HG02588 (cell line): Measurements from ENCODE around the gene MAZ.
"Not testable (repeated sequence)": the region's sequence is repeated elsewhere in the genome, so short reads cannot be mapped to it uniquely, and the experiment has no call there.

ENCODE experiments used
- ATAC-seq: cut with Tn5 transposase; IDR thresholded peaks from one replicate; pipeline ENCODE4 v1.9.1; 2021; ENCODE audit warnings: mild to moderate bottlenecking, moderate library complexity; ENCODE audit not compliant: unreplicated experiment

The MAZ gene

GRCh38 chr16:29784157-29784556, 22.2 kb upstream of the MAZ start:
- no peak for ATAC-seq

GRCh38 chr16:29784901-29785500, 21.3 kb upstream of the MAZ start:
- no peak for ATAC-seq

- ATAC-seq = not testable (repeated sequence)
Measured at GRCh38 chr16:29787155-29787554, 19.2 kb upstream of the MAZ start.

DNA sequence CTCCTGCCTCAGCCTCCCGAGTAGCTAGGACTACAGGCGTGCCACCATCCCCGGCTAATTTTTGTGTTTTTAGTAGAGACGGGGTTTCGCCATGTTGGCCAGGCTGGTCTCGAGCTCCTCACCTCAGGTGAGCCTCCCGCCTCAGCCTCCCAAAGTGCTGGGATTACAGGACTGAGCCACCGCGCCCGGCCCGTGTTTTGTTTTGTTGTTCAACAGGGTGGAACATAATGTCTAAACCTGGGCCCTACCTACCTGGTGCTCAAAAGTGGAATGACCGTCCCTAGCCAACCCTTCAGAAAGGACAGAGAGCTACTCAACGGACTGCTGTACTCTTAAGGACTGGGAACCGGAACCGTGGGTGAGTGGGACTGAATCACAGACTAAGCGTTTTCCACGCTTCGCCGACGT, 16.6 kb upstream of the MAZ start:
- ATAC-seq = no peak

DNA sequence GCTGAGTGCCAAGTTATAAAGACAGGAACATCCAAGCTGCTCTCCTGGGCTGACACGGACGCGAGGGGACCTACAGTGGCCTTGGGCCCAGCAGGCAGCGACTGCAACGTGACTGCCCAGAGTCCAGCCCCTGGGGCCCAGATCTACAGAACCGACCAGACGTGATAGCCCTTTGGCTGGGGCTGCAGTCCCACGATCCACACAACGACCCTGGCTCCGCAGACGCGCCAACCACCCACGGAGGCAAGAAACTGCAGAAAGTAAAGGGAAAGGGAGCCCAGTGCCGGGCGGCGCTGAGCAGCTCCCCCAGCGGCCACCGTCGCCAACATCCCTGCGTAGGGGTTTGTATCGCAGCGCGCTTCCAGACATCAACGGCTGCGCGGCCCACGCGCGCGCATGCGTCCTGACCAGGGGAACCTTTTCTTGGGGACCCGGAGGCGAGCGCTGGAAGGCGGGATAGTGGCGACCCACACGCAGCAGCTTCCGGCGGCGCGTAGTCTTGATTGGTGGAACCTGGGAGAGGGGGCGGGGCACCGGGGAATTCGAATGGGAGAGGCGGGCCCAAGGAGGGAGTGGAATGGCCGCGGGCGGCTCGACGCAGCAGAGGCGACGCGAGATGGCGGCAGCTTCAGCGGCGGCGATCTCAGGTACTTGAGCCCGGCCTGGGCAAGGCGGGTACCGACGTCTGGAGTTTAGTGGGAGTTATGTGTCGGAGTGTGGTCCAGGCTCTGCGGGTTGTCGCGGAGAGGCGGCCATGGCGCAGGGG, 16.0 kb upstream of the MAZ start, which contains the start of gene KIF22:
KIF22 (plus strand) TSS at position 569 of the 766 bp plus-strand sequence; CDS start at position 578, 9 bp downstream.
- ATAC-seq = peak; percentile 92

GRCh38 chr16:29790949-29791844, 15.1 kb upstream of the MAZ start:
- ATAC-seq = peak; percentile 6

DNA sequence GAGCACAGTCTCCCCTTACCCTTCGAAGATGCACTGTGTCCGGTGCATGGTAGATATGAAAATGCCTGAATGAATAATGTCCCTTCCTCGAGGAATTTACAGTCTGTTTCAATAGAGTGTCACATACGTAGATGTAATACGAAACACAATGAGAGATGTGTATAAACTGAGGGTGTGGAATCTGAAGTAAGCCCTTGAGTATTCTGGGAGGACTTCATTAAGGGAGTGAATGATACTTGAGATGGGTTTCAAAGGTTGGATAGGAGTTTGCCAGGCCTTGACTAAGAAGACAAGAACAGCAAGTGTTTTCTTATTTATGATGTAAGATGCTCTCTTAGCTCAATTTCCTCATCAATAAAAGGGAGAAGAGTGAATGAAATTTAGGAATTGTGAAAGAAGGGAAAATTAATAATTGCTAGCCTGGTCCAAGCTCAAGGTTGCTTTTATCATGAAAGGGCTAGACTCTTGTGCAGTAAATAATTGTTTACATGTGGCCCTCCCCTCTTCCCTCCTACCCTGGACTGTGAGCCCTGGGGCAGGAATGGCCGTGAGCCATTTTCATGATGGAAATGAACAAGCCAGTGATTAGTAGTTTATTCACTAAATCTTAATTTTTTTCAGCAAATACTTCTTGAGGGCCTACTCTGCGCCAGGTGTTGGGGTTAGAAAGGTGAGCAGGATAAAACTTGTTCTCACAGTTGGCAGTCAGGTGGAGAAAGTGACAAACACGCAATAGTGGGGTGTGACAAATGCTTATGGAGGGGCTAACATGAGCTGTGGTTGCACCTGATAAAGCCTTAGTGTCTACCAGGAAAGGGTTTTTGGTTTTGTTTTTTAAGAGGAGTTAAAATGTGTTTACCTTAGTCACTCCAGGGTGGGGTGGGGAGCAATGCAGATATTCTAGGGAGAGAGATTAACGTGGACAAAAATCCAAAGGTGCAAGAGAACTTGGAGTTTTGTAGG, 14.2 kb upstream of the MAZ start:
- no peak for ATAC-seq

- ATAC-seq = not testable (repeated sequence)
Measured at GRCh38 chr16:29793153-29793552, 13.2 kb upstream of the MAZ start.

- ATAC-seq = no peak
Measured at GRCh38 chr16:29794231-29794710, 12.1 kb upstream of the MAZ start.

DNA sequence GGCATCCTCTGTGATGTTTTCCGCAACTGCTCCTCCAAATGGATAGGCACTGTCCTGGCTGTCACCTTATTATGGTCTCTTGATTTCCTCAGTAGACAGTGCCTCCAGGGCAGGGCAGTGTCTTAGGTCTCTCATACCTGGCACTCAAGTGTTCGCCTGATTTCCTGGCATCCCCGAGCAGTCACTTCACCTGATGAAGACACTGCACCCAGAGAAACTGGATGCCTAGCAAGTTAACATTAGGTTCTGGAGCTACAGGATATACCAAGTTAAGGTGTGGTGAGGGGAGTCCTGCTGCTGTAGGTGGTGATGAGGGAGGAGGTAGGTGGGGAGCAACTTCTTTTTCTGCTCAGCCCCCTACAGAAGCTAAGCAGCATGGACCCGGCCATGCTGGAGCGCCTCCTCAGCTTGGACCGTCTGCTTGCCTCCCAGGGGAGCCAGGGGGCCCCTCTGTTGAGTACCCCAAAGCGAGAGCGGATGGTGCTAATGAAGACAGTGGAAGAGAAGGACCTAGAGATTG, 3.9 kb upstream of the MAZ start:
- ATAC-seq = no peak

GRCh38 chr16:29804020-29804419, 2.3 kb upstream of the MAZ start:
- ATAC-seq = no peak

DNA sequence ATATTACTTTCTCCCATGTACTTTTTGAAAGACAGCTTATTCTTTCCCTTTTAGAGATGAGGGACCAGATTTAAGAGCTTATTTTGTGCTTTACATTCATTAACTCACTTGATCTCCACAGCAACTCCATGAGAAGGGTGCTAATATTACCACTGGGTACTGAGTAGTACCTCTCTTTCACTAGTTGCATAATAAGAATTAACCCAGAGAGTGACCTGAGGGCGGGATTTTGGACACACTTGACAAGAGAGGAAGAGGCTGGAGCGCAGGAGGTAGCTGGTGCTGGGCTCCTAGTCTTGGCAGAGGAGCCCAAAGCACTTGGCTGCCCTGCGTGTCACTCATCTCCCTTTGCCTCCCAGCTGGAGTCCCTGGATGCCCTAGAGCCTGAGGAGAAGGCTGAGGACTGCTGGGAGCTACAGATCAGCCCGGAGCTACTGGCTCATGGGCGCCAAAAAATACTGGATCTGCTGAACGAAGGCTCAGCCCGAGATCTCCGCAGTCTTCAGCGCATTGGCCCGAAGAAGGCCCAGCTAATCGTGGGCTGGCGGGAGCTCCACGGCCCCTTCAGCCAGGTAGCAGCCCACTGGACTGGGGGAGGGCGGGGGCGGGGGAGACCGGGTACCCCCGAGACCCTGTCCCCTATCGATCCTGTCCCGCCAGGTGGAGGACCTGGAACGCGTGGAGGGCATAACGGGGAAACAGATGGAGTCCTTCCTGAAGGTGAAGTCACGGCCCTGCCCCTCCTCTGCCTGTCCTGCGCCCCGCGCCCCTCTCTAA, 1.7 kb upstream of the MAZ start:
- ATAC-seq = no peak

- ATAC-seq = peak; percentile 45
Measured at GRCh38 chr16:29805232-29806098, 864 bp upstream of the MAZ start.

GRCh38 chr16:29806641-29807425, 504 bp downstream of the MAZ start:
- no peak for ATAC-seq

DNA sequence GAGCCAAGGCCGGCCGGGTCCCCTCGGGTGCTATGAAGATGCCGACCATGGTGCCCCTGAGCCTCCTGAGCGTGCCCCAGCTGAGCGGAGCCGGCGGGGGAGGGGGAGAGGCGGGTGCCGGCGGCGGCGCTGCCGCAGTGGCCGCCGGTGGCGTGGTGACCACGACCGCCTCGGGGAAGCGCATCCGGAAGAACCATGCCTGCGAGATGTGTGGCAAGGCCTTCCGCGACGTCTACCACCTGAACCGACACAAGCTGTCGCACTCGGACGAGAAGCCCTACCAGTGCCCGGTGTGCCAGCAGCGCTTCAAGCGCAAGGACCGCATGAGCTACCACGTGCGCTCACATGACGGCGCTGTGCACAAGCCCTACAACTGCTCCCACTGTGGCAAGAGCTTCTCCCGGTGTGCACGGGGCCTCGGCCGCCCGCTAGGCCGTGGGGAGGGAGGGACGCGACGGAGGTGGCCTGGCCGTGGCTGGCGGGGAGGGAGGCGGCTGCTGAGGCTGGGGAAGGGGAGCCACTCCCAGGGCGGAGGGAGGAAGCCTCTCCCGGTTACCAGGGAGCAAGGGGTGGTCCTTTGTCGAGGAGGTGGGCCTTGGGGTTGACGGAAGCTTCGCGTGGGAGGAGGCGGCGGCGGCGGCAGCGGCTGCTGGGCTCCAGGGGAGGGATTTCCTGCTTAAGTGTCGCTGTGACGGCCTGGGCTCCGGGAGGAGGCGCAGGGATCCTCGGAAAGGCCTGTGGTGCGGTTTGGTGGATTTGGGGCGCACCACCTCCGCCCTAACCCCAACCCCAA, 1.3 kb downstream of the MAZ start:
- peak; percentile 17 for ATAC-seq

- no peak for ATAC-seq
Measured at GRCh38 chr16:29808219-29808900, 2.0 kb downstream of the MAZ start.
